ENCODE results near the gene AFP.
"Not testable (repeated sequence)": the region's sequence is repeated elsewhere in the genome, so short reads cannot be mapped to it uniquely, and the experiment has no call there.

AFP gene

DNA sequence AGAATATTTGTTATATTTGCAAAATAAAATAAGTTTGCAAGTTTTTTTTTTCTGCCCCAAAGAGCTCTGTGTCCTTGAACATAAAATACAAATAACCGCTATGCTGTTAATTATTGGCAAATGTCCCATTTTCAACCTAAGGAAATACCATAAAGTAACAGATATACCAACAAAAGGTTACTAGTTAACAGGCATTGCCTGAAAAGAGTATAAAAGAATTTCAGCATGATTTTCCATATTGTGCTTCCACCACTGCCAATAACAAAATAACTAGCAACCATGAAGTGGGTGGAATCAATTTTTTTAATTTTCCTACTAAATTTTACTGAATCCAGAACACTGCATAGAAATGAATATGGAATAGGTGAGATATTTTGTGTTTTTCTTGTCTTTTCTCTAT, at the start of gene AFP:
Gene AFP (plus strand): TSS at position 238 of the 400 bp plus-strand sequence. CDS start 42 bp downstream, at position 280.
- DNase-seq: no peak

DNA sequence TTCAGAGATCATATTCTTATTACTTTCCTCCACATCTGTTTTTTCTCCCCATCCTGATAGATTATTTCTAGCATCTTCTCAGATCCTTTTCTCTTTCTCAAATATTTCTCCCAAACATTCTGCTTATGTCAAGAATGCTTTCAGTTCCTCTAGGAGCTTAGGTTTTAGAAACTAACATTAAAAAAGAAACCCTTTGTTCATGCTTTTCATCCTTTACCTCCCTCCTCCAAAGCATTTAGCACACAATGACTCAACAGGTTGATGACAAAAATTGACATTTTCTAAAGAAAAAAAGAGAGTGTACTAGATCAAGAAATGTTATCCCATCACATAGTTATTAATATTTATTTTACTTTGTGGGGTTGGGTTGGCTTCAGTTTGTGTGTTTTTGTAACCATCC, 48.5 kb upstream of the AFP start:
- no peak for DNase-seq

DNA sequence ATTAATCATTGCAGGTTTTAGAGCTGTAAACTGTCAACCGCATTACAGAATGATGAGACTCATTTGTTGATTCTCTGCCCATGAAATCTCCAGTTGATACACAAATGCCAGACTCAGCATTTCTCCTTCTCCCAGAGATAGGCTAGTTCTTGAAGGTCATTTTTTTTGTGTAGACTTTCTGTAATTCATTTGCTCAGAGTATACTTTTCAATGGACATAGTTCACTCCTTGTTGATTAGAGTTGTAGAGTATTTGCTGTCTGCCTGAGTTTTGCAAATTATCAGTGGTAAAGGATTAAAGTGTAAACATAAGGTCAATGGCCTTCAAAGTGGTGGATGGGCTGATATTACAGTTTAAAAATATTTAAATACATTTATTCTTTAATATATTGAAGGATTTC, 47.1 kb upstream of the AFP start:
- no peak for DNase-seq

DNA sequence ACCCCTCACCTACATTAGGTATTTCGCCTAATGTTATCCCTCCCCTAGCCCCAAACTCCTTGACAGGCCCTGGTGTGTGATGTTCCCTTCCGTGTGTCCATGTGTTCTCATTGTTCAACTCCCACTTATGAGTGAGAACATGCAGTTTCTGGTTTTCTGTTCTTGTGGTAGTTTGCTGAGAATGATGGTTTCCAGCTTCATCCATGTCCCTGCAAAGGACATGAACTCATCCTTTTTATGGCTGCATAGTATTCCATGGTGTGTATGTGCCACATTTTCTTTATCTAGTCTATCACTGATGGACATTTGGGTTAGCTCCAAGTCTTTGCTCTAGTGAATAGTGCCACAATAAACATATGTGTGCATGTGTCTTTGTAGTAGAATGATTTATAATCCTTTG, 46.4 kb upstream of the AFP start:
- DNase-seq: not testable (repeated sequence)

DNA sequence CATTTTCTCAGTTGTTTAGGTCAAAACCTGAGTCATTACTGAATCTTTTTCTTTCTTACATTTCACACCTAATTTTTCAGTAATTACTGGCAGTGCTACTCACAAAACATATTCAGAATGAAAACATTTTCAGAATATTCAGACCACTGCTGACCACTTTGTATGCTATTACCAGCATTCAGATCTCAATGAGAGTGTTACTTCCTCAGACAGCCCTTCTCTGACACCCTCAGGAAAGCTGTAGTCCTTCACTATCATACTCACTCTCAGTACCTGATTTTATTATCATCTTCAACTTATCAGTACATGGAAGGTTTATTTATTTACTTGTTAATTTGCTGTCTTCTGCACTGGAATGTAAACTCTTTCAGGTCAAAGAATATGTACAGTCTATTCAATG, 44.2 kb upstream of the AFP start:
- DNase-seq: no peak

DNA sequence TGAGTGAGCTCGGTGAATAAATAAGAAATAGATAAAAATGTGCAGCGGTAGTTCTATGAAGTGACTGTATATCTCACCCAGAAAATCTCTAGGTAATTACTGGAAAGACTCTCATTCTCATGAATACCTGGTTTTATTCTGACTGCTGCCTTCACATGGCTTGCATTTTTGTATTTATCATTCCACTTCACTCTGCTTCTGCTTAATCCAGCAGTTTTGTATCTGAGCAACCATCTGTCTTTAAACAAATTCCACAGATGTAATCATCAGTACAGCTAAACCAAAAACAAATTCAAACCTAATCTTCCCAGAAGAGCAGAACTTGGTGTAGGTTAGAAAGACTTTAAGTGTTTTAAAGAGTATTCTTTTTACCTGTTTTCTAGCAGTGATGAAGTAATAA, 43.1 kb upstream of the AFP start:
- DNase-seq: no peak

DNA sequence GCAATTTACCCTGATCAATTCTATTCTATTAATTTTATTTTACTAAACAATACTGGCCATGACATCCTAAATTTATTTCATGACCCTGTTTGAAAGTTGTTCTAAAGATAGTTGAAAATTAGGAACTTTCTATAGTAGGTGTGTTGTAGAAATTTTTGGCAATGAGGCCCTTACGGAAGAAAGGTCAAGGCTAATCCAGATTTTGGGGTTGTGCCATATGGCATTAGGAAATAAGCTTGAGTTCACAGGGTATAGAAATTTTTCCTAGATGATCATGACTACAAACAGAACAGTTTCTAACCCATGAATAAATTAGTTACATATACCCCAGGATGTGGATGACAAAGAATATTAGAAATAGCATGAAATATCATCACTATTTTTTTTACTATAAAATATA, 39.7 kb upstream of the AFP start:
- no peak for DNase-seq

DNA sequence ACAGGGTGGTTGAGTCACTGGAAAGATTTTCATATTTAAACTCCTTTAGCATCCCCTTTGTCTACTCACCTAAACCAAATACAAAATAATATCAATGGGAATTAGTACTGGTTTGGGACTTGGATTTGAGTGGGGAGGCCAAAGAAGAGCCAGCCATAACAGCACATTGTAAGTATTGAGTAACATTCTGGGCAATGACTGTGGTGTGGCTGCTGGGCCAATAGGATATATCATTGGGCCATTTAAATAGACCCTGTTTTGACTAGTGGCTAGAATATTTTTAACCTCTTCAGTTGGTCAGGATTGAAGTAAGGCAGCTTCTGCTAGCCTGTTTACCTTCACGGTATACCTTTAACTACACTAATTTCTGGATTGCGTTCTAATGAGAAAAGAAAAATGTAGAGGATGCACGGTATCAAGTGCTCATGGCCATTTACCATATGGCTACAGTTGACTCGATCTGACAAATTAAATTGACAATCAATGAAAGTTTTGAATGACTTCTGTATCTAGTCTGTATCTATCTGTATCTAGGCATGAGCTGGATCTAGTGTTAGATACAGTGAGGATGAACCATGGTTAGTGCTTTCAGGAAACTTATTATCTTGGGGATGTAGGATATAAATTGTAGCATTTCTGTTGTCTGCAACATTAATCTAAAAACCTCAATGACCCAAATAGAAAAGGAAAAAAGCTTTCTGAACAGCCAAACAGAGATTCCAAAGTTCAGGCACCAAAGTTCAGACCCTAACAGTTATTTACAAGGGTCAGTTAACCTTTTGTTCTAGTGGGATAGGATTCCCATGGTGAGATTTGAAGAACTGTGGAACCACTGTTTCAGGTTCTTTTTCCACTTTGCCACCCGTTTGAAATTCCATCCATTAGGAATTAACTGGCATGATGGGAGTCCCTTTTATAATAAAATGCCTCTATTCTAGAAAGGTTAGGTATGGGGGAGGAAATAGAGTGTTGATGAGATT, 38.7 kb upstream of the AFP start:
- no peak for DNase-seq

DNA sequence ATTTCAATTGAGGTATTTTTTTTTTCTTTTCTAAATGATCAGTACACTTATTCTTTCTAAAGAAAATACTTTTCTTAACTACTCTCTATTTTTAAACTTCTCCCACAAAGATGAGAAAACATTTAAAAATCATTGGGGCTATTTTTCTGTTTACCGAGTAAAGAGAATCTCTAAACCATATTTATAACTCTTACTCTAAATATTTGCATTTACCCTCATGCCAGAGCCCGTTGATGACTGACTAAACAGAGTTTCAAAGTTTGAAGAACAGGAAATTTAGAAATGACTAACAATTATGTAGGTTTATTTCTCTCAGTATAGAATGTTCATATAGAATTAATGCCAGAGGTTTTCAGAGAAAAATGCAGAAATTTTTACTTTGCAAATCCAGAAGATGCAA, 34.6 kb upstream of the AFP start:
- no peak for DNase-seq

DNA sequence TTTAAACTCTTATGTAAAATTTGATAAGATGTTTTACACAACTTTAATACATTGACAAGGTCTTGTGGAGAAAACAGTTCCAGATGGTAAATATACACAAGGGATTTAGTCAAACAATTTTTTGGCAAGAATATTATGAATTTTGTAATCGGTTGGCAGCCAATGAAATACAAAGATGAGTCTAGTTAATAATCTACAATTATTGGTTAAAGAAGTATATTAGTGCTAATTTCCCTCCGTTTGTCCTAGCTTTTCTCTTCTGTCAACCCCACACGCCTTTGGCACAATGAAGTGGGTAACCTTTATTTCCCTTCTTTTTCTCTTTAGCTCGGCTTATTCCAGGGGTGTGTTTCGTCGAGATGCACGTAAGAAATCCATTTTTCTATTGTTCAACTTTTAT, 32.0 kb upstream of the AFP start, which contains the start of gene ALB:
Gene ALB (plus strand): TSS at position 246 of the 400 bp plus-strand sequence. CDS start 41 bp downstream, at position 287.
- no peak for DNase-seq

DNA sequence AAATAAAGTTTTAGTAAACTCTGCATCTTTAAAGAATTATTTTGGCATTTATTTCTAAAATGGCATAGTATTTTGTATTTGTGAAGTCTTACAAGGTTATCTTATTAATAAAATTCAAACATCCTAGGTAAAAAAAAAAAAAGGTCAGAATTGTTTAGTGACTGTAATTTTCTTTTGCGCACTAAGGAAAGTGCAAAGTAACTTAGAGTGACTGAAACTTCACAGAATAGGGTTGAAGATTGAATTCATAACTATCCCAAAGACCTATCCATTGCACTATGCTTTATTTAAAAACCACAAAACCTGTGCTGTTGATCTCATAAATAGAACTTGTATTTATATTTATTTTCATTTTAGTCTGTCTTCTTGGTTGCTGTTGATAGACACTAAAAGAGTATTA, 31.6 kb upstream of the AFP start:
- DNase-seq: no peak

DNA sequence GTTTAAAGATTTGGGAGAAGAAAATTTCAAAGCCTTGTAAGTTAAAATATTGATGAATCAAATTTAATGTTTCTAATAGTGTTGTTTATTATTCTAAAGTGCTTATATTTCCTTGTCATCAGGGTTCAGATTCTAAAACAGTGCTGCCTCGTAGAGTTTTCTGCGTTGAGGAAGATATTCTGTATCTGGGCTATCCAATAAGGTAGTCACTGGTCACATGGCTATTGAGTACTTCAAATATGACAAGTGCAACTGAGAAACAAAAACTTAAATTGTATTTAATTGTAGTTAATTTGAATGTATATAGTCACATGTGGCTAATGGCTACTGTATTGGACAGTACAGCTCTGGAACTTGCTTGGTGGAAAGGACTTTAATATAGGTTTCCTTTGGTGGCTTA, 30.9 kb upstream of the AFP start:
- no peak for DNase-seq

DNA sequence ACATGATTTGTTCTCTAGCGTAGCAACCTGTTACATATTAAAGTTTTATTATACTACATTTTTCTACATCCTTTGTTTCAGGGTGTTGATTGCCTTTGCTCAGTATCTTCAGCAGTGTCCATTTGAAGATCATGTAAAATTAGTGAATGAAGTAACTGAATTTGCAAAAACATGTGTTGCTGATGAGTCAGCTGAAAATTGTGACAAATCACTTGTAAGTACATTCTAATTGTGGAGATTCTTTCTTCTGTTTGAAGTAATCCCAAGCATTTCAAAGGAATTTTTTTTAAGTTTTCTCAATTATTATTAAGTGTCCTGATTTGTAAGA, 29.5 kb upstream of the AFP start:
- DNase-seq: no peak

DNA sequence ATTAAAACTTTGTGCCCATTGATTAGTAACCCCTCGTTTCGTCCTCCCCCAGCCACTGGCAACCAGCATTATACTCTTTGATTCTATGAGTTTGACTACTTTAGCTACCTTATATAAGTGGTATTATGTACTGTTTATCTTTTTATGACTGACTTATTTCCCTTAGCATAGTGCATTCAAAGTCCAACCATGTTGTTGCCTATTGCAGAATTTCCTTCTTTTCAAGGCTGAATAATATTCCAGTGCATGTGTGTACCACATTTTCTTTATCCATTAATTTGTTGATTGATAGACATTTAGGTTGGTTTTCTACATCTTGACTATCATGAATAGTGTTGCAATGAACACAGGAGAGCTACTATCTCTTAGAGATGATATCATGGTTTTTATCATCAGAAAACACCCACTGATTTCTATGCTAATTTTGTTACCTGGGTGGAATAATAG, 28.8 kb upstream of the AFP start:
- no peak for DNase-seq

DNA sequence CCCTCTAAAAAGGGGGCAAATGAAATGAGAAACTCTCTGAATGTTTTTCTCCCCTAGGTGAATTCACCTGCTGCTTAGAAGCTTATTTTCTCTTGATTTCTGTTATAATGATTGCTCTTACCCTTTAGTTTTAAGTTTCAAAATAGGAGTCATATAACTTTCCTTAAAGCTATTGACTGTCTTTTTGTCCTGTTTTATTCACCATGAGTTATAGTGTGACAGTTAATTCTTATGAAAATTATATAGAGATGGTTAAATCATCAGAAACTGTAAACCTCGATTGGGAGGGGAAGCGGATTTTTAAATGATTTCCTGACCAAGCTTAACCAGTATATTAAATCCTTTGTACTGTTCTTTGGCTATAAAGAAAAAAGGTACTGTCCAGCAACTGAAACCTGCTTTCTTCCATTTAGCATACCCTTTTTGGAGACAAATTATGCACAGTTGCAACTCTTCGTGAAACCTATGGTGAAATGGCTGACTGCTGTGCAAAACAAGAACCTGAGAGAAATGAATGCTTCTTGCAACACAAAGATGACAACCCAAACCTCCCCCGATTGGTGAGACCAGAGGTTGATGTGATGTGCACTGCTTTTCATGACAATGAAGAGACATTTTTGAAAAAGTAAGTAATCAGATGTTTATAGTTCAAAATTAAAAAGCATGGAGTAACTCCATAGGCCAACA, 27.7 kb upstream of the AFP start:
- no peak for DNase-seq

DNA sequence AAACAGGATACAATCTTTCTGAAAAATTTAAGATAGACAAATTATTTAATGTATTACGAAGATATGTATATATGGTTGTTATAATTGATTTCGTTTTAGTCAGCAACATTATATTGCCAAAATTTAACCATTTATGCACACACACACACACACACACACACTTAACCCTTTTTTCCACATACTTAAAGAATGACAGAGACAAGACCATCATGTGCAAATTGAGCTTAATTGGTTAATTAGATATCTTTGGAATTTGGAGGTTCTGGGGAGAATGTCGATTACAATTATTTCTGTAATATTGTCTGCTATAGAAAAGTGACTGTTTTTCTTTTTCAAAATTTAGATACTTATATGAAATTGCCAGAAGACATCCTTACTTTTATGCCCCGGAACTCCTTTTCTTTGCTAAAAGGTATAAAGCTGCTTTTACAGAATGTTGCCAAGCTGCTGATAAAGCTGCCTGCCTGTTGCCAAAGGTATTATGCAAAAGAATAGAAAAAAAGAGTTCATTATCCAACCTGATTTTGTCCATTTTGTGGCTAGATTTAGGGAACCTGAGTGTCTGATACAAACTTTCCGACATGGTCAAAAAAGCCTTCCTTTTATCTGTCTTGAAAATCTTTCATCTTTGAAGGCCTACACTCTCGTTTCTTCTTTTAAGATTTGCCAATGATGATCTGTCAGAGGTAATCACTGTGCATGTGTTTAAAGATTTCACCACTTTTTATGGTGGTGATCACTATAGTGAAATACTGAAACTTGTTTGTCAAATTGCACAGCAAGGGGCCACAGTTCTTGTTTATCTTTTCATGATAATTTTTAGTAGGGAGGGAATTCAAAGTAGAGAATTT, 26.8 kb upstream of the AFP start:
- no peak for DNase-seq

DNA sequence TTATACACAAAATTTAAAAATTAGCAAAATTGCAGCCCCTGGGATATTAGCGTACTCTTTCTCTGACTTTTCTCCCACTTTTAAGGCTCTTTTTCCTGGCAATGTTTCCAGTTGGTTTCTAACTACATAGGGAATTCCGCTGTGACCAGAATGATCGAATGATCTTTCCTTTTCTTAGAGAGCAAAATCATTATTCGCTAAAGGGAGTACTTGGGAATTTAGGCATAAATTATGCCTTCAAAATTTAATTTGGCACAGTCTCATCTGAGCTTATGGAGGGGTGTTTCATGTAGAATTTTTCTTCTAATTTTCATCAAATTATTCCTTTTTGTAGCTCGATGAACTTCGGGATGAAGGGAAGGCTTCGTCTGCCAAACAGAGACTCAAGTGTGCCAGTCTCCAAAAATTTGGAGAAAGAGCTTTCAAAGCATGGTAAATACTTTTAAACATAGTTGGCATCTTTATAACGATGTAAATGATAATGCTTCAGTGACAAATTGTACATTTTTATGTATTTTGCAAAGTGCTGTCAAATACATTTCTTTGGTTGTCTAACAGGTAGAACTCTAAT, 26.0 kb upstream of the AFP start:
- DNase-seq: no peak

DNA sequence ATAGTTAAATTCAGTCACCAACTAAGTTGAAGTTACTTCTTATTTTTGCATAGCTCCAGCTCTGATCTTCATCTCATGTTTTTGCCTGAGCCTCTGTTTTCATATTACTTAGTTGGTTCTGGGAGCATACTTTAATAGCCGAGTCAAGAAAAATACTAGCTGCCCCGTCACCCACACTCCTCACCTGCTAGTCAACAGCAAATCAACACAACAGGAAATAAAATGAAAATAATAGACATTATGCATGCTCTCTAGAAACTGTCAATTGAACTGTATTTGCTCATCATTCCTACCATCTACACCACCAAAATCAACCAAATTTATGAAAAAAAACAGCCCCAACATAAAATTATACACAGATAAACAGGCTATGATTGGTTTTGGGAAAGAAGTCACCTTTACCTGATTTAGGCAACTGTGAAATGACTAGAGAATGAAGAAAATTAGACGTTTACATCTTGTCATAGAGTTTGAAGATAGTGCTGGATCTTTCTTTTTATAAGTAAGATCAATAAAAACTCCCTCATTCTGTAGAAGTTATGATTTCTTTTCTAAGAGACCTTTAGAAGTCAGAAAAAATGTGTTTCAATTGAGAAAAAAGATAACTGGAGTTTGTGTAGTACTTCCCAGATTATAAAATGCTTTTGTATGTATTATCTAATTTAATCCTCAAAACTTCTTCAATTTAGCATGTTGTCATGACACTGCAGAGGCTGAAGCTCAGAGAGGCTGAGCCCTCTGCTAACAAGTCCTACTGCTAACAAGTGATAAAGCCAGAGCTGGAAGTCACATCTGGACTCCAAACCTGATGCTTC, 24.9 kb upstream of the AFP start:
- DNase-seq: no peak

DNA sequence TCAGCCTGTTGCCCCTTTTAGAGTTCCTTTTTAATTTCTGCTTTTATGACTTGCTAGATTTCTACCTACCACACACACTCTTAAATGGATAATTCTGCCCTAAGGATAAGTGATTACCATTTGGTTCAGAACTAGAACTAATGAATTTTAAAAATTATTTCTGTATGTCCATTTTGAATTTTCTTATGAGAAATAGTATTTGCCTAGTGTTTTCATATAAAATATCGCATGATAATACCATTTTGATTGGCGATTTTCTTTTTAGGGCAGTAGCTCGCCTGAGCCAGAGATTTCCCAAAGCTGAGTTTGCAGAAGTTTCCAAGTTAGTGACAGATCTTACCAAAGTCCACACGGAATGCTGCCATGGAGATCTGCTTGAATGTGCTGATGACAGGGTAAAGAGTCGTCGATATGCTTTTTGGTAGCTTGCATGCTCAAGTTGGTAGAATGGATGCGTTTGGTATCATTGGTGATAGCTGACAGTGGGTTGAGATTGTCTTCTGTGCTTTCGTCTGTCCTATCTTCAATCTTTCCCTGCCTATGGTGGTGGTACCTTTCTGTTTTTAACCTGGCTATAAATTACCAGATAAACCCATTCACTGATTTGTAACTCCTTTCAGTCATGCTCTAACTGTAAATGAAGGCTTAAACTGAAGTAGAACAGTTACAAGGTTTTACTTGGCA, 24.1 kb upstream of the AFP start:
- DNase-seq: no peak

DNA sequence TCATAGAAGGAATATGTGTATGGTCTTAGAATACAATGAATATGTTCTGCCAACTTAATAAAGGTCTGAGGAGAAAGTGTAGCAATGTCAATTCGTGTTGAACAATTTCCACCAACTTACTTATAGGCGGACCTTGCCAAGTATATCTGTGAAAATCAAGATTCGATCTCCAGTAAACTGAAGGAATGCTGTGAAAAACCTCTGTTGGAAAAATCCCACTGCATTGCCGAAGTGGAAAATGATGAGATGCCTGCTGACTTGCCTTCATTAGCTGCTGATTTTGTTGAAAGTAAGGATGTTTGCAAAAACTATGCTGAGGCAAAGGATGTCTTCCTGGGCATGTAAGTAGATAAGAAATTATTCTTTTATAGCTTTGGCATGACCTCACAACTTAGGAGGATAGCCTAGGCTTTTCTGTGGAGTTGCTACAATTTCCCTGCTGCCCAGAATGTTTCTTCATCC, 22.7 kb upstream of the AFP start:
- no peak for DNase-seq

DNA sequence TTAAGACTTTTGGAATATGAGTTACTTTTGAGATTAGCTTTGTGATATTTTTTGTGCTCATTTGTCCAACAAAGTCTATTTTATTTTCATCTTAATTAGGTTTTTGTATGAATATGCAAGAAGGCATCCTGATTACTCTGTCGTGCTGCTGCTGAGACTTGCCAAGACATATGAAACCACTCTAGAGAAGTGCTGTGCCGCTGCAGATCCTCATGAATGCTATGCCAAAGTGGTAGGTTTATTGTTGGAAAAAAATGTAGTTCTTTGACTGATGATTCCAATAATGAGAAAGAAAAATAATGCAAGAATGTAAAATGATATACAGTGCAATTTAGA, 21.1 kb upstream of the AFP start:
- no peak for DNase-seq

All from NCI-H187 (cell line).